HG03571 (cell line): ENCODE data around the gene ZNF396.

Source experiments
- ATAC-seq: cut with Tn5 transposase; IDR thresholded peaks from one replicate; pipeline ENCODE4 v1.9.1; 2021; ENCODE audit not compliant: unreplicated experiment

The ZNF396 gene

GRCh38 chr18:35386600-35387100 lies 9.5 kb upstream of the ZNF396 start:
- ATAC-seq, result peak; percentile 70

DNA sequence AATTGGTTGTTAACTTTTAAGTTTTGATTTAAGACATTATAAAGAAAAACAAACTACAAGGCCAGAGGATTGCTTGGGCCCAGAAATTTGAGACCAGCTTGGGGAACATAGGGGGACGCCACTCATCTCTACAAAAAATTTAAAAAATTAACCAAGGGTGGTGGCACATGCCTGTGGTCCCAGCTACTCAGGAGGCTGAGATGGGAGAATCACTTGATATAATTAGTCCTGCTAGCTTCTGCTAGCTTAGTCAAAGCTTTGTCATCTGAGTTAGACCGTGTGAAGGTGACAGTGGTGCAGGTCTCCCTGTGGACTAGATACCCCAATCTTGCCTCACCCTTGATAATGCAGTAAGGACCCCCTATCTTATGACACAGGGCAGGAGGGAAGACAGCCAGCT lies 6.0 kb upstream of the ZNF396 start:
- no peak for ATAC-seq

- no peak for ATAC-seq
Measured at GRCh38 chr18:35379421-35379820, 2.3 kb upstream of the ZNF396 start.

- ATAC-seq, result no peak
Measured at GRCh38 chr18:35378574-35378896, 1.4 kb upstream of the ZNF396 start.

GRCh38 chr18:35377875-35378573 lies 887 bp upstream of the ZNF396 start:
- no peak for ATAC-seq

GRCh38 chr18:35376393-35376741 lies 770 bp downstream of the ZNF396 start:
- ATAC-seq, result peak; percentile 48

DNA sequence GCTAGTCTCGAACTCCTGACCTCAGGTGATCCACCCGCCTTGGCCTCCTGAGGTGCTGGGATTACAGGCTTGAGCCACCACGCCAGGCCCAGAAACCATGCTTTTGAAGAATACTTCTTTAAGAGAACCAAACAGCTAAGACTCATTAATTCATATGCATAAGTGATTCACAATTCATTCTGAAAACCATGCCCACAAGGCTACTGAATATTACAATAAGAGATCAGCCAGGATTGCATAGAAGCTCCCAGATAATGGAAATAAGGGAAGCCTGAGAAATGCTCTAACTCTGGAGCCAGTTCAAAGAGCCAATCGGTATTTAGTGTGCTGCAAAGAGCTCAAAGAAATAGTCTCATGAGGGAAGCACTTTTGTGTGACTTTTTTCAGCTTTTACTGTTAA lies 2.4 kb downstream of the ZNF396 start:
- no peak for ATAC-seq

DNA sequence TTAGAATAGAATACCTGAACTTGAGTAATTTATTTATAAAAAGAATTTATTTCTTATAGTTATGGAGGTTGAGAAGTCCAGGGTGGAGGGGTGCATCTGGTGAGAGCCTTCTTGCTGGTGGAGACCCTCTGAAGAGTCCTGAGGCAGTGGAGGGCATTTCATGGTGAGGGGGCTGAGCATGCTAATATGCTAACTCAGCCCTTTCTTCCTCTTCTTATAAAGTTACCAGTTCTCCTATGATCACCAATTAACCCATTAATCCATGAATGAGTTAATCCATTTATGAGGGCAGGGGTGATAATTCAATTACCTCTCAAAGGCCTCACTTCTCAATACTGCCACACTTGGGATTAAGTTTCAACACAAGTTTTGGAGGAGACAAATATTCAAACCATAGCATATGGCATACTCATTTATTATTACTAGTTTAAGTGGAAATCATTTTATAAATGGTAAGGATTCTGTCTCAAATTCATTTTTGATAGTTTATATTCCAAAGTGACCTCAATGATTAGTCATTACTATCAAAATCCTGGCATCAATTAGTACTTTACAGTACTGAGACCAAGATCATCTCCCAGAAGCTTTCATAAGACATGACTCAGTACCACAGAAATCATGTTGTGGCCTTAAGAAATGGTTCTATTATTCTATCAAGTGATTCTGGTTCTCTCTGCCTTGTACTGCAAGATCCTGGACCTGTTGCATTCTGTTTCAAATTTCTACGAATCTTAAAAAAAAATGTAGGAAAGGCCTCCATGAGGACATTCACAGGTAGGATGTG lies 5.5 kb downstream of the ZNF396 start:
- ATAC-seq, result no peak

DNA sequence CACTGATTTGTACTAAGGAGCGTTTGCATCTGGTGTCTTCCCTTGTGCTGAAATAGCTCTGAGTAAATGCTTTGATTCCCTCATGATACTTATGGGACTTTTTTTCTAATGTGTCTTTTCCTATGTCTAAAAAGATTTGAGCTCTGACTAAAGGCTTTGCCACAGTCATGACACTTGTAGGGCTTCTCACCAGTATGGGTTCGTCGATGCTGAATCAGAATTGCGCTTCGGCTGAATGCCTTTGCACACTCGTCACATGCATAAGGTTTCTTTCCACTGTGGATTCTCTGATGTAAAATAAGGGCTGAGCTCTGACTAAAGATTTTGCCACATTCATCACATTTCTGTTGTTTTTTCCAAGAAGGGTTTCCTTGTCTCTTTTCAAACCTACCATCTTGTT lies 8.0 kb downstream of the ZNF396 start:
- no peak for ATAC-seq

DNA sequence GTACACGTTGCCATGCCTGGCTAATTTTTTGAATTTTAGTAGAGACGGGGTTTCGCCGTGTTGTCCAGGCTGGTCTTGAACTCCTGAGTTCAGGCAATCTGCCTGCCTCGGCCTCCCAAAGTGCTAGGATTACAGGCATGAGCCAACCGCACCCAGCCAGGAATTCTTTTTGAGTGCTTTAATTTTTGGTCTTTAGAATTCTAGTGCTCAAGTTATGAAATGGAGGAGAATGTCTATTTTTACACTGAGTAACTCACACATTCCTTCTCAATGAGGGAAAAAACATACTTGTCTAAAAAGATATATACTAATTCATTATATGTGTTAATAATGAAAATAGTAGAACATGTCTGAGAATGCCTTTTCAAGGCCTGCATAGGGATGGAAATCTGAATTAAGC lies 8.5 kb downstream of the ZNF396 start:
- no peak for ATAC-seq

GRCh38 chr18:35362531-35362930 lies 14.6 kb downstream of the ZNF396 start:
- ATAC-seq, result no peak

DNA sequence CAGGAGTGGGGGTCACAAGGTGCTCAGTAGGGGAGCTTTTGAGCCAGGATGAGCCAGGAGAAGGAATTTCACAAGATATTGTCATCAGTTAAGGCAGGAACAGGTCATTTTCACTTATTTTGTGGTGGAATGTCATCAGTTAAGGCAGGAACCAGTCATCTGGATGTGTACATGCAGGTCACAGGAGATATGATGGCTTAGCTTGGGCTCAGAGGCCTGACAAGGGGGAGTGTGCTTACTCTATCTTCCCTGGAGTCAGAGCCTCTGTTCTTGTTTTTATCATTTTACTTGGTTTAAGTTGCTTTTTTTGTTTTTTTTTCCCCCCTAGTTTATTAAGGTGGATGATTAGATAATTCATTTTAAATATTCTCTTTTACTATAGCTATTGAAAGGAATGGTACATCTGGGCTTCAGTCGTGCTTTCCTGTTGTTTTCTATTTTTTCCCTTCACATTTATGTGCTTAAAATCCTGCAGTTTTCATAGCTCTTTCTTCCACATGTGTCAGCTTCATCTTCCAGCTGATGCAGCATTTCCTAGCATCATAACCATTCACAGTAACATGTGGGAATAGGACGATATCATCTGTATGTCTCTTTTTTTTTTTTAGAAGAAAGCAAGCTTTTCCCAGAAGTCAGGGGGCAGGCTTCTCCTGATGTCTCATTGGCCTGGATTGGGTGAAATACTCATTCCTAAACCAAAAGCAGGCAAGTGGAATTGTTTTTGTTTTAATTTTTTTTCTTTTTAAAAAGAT lies 15.4 kb downstream of the ZNF396 start:
- no peak for ATAC-seq

DNA sequence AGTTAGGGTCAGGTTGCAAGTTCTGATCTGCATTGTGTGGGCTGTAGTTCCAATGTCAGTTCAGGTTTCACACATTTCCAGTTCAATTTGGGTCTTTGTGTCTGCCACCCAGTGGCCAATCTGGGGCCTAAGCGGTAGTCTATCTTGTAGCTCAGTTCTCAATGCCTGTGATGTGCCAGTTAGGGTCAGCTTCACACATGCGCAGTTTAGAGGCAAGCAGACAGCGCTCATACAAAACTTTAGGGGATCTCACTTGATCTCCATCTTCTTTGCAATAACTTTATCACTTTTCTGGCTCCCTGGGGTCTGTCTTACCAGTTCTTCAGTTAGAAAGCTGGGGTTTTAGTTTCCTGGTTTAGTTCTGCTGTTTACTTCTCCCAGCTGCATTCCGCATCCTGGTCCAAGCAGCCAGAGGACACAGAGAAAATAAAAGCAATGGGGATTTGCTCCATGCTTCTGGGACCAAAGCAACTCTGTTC lies 22.0 kb downstream of the ZNF396 start:
- ATAC-seq, result peak; percentile 75

DNA sequence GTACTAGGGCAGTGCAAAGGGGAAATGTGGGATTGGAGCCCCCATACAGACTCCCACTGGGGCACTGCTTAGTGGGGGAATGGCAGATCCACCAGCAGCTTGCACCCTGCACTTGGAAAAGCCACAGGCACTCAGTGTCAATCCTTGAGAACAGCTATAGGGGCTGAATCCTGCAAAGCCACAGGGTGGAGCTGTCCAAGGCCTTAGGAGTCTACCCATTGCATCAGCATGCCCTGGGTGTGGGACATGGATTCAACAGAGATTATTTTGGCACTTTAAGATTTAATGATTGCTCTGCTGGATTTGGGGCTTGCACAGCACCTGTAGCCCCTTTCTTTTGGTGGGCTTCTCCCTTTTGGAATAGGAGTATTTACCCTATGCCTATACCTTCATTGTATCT lies 24.4 kb downstream of the ZNF396 start:
- ATAC-seq, result no peak

- ATAC-seq, result no peak
Measured at GRCh38 chr18:35352283-35352682, 24.9 kb downstream of the ZNF396 start.

GRCh38 chr18:35348001-35348400 lies 29.1 kb downstream of the ZNF396 start:
- no peak for ATAC-seq

GRCh38 chr18:35345950-35346349 lies 31.2 kb downstream of the ZNF396 start:
- no peak for ATAC-seq

DNA sequence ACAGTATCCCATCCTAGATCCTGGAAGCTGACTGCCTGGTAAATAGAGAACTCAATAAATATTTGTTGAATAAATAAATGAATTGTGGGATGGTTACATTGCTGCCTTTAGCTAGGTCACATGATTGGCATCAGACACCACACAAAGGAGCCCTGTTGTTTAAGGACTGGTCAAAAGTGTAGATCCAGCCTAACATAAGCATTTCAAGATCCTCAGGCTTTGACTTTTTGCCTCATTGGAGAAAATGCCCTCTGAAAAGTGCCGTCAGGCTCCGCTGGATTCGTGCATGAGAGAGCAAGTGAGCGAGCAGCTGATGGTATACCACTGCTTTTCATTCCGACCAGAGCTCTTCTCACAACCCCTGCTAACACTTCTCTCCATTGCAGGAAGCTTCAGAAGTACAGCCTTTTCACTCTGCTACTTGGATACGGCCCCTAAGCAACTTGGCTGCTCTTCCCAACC lies 31.6 kb downstream of the ZNF396 start:
- no peak for ATAC-seq

GRCh38 chr18:35344736-35345459 lies 32.2 kb downstream of the ZNF396 start:
- ATAC-seq, result no peak

- ATAC-seq, result peak; percentile 92
Measured at GRCh38 chr18:35343936-35344735, 33.0 kb downstream of the ZNF396 start, which contains the start of gene ZNF24. Gene ZNF24, minus strand, starts transcription at chr18:35344420. Its CDS starts 3,770 bp downstream, at chr18:35340650.
